GM12872 (cell line): ENCODE measurements around the gene PHKG2.

Experiments used
- CTCF ChIP-seq: IDR thresholded peaks from 3 replicates; pipeline ENCODE4 v1.5.1; 2011; ENCODE audit warnings: low read depth, mild to moderate bottlenecking, low read length, moderate library complexity; ENCODE audit not compliant: insufficient read depth

The PHKG2 gene

GRCh38 chr16:30710971-30711370 is 37.3 kb upstream of the PHKG2 start:
- TF ChIP-seq CTCF: no peak

GRCh38 chr16:30711712-30712111 is 36.5 kb upstream of the PHKG2 start:
- no peak for TF ChIP-seq CTCF

GRCh38 chr16:30715750-30716445 is 32.3 kb upstream of the PHKG2 start:
- TF ChIP-seq CTCF: no peak

GRCh38 chr16:30720086-30720485 is 28.1 kb upstream of the PHKG2 start:
- TF ChIP-seq CTCF: no peak

- no peak for TF ChIP-seq CTCF
These were observed 27.5 kb upstream of the PHKG2 start for GRCh38 chr16:30720694-30721093.

- TF ChIP-seq CTCF: no peak
These were observed 27.1 kb upstream of the PHKG2 start for GRCh38 chr16:30721167-30721566.

GRCh38 chr16:30721606-30722005 is 26.6 kb upstream of the PHKG2 start:
- TF ChIP-seq CTCF: no peak
